AG09309 (cell line): ENCODE measurements around the gene SPRR3.

ENCODE experiments used
- DNase-seq: peaks from one replicate; pipeline ENCODE4 v3.0.0-alpha.2; 2010; ENCODE audit warnings: low read depth
- H3K4me3 ChIP-seq: 2 replicates; pipeline ENCODE4 v1.5.1; 2011; ENCODE audit warnings: mild to moderate bottlenecking, low read depth, low read length, moderate library complexity; ENCODE audit not compliant: control insufficient read depth
- CTCF ChIP-seq: IDR thresholded peaks from 2 replicates; pipeline ENCODE4 v1.5.1; 2011; ENCODE audit warnings: mild to moderate bottlenecking, low read depth, low read length, inconsistent platforms; ENCODE audit not compliant: insufficient read depth, control insufficient read depth; ENCODE audit errors: missing control alignments

Gene SPRR3

DNA sequence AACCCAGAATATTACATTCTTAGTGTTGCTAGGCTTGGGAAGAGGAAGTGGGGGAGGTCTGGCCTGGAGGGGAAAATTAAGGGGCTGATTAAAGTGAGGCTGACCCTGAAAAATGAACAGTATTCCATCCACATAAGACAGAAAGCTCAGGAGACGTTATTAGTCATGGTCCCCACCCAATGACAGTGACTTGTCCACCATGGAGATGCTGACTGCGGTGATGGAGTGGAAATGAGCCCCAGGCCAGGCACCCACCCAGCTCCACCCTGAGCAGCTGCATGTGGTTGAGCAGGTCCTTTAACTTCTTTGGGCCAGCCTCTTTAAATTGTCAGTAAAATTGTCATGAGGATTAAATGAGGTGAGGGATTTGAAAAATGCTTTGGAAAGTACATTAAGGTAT is 32.5 kb upstream of the SPRR3 start:
- DNase-seq: no peak
- H3K4me3 ChIP-seq: no peak overlapping the region
- TF ChIP-seq CTCF: no peak

- DNase-seq: no peak
- no peak within 1 kb of the TSS for H3K4me3 ChIP-seq
- TF ChIP-seq CTCF: no peak
Measured at GRCh38 chr1:152970495-152970894, 31.1 kb upstream of the SPRR3 start, which contains the start of gene SPRR4. SPRR4 (plus strand) TSS chr1:152970648; CDS start chr1:152971891, 1,243 bp downstream.

- no peak for DNase-seq
- no peak overlapping the region for H3K4me3 ChIP-seq
- no peak for TF ChIP-seq CTCF
Measured at GRCh38 chr1:152972196-152972886, 29.2 kb upstream of the SPRR3 start.

DNA sequence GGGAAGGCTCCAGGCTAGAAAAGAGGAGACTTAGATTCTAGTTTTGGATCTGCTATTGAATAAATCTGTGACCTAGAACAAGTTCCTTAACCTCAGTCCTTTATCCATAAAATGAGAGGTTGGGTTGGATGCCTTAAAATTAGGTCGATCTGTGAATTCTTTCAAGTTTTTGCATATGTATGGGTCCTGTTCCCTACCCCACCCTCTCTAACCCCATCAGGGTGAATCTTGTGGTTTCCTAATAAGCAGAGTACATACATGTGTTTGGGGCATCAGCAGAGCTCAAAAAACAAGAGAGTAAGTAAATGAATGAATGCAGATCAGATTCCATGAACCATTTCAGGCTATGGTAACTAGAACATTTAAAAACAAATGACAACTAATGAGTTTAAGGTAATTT is 24.9 kb upstream of the SPRR3 start:
- TF ChIP-seq CTCF: no peak
- H3K4me3 ChIP-seq: no peak overlapping the region
- DNase-seq: no peak

- no peak for DNase-seq
- no peak for TF ChIP-seq CTCF
- no peak overlapping the region for H3K4me3 ChIP-seq
Measured at GRCh38 chr1:152977614-152978013, 23.9 kb upstream of the SPRR3 start.

GRCh38 chr1:152980676-152981075 is 20.9 kb upstream of the SPRR3 start:
- no peak overlapping the region for H3K4me3 ChIP-seq
- no peak for DNase-seq
- no peak for TF ChIP-seq CTCF
